ENCODE data around the gene GPR151. TPM values are rescaled to one million over a fixed set of nuclear protein-coding genes. Genes with fewer than 3 reads are reported as not detected.
"Not testable (repeated sequence)": the region's sequence is repeated elsewhere in the genome, so short reads cannot be mapped to it uniquely, and the experiment has no call there.

Gene GPR151
- total RNA-seq (not detected), total RNA-seq (0 reads per million in 29 experiments)
- total RNA-seq (2013): not detected

DNA sequence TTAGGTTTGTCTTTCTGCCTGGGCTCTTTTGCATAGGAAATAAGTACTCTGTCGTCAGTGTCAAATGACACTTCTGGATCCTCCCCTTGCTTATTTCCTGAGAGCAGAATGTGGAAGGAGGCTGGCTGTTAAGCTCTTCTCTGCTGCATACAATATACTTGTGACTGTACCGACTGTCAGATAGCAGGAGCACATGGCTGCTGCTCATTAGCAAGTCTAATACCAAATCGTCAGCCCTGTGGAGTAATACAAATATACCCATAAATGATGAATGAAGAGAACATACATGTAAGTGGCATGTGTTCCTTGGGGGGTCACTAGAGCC lies at the start of gene GPR151:
GPR151 (minus strand) TSS at position 40 of the 325 bp plus-strand sequence. CDS start 77 bp downstream, outside the sequence.
- DNase-seq: no peak
- WGBS (ENCODE audit: insufficient coverage): 50% methylated on average over 1 of the region's 3 CpGs
- Mint-ChIP-seq H3K9me3 (no peaks in the 10 kb centered on the region), H3K4me3 (no peak within 1 kb of the TSS), H3K36me3 (peaks cover 5% of the 10 kb centered on the region), H3K27me3 (peaks cover 0 to 8% of the 10 kb centered on the region in 2 donors), H3K4me1 (no peaks in the 10 kb centered on the region), H3K27ac (no peak within 1 kb of the TSS)
- Histone ChIP-seq H3K27ac (ENCODE audit: low read length) (no peak within 1 kb of the TSS), H3K27me3 (replicated peaks in 1 of 2; ENCODE audit: control insufficient read depth in 2 of 2, extremely low read depth in 1 of 2, insufficient read depth in 2 of 2, low read length in 1 of 2) (no peaks in the 10 kb centered on the region), H3K36me3 (ENCODE audit: control insufficient read depth in 2 of 2, extremely low read depth in 1 of 2, insufficient read depth in 1 of 2, low read length in 1 of 2) (peaks cover 0 to 5% of the 10 kb centered on the region in 2 donors), H3K4me3 (ENCODE audit: control insufficient read depth in 1 of 2, extremely low read depth in 1 of 2, low read length in 1 of 2) (no peak within 1 kb of the TSS), H3K9me3 (no peaks in the 10 kb centered on the region), H3K4me1 (ENCODE audit: control insufficient read depth in 1 of 2, extremely low read depth in 1 of 2, insufficient read depth in 2 of 2, low read length in 2 of 2) (peaks cover 0 to 4% of the 10 kb centered on the region in 2 experiments)
- ChIA-PET CTCF (no interaction called here), POLR2A (interaction anchor here in 1 of 2 donors (0.6 kb wide), 1 partner anchor 72 kb away, joined by 4 read pairs; no protein-coding TSS in a partner anchor)
- no peak for ATAC-seq (replicated peaks in 1 of 4)

DNA sequence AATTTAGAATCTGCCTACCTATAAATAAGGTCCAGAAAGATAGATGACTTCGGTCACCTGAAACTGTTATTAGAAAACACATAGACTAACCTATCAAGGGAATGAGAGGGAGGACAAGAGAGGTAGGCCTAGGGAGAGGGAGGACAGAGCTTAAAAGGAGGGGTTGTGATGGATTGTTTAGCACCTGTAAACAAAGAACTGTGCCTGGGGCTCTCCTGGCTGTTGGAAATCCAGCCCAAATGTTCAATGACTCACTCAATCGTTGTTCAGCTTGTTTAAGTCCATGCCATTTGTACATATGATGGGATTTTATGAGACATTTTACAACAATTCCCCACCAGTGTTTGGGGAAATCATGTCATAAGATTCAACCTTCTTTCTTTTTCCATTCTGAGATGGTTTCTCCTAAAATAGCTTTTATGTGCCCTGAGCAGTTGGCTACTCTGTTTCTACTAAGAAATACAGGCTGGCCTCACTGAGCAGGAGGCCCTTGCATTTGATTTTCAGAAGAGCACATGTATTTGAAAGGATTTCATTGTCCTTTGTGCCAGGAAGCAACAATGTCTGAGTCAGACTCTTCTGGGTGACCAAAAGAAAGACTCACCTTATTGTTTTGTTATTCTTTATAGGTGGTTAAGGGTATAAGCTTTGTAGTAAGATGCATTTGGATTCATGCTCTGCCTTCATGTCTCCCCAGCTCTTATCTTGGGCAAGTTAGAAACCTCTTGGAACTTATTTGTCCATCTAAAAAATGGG lies 48.2 kb upstream of the GPR151 start:
- peaks cover 4 to 6% of the 10 kb centered on the region in 2 donors for H3K27me3 Mint-ChIP-seq
- WGBS (ENCODE audit: insufficient coverage): no CpG with 5 or more reads among the region's 2 CpGs
- no peaks in the 10 kb centered on the region for H3K36me3 Mint-ChIP-seq
- no peak for DNase-seq
- no peaks in the 10 kb centered on the region for H3K9me3 Mint-ChIP-seq
- Histone ChIP-seq H3K27me3 (replicated peaks in 1 of 2; ENCODE audit: control insufficient read depth in 2 of 2, extremely low read depth in 1 of 2, insufficient read depth in 2 of 2, low read length in 1 of 2) (peaks cover 0 to 2% of the 10 kb centered on the region in 2 experiments), H3K36me3 (ENCODE audit: control insufficient read depth in 2 of 2, extremely low read depth in 1 of 2, insufficient read depth in 1 of 2, low read length in 1 of 2) (no peaks in the 10 kb centered on the region), H3K9me3 (no peaks in the 10 kb centered on the region), H3K4me1 (ENCODE audit: control insufficient read depth in 1 of 2, extremely low read depth in 1 of 2, insufficient read depth in 2 of 2, low read length in 2 of 2) (no peaks in the 10 kb centered on the region), H3K27ac (ENCODE audit: low read length) (no peak overlapping the region), H3K4me3 (ENCODE audit: control insufficient read depth in 1 of 2, extremely low read depth in 1 of 2, low read length in 1 of 2) (no peak overlapping the region)
- peaks cover 0 to 5% (median 5%) of the 10 kb centered on the region in 3 donors for H3K4me1 Mint-ChIP-seq
- H3K27ac Mint-ChIP-seq: no peak overlapping the region
- CTCF ChIA-PET: interaction anchor here (0.6 to 1.3 kb wide), 2 partner anchors 181 to 401 kb away, joined by 5 to 6 read pairs; no protein-coding TSS in a partner anchor
- no peak overlapping the region for H3K4me3 Mint-ChIP-seq
- POLR2A ChIA-PET: no interaction called here
- ATAC-seq (replicated peaks in 1 of 4): no peak

DNA sequence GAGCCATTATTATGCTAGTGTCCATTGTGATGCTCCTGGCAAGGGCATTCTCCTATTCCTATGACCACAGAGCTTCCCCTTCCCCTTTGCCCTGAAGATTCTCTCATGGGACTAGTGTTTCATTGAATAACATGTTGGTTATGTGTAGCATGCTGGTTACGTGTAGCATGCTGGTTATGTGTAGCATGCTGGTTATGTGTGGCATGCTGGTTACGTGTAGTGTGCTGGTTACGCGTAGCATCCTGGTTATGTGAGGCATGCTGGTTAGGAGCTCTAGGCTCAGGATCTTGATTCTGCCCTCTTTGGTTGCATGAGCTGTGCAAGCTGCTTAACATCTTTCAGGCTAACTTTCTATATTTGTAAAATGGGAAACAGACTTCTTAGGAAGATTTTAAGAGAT lies 46.5 kb upstream of the GPR151 start:
- no peaks in the 10 kb centered on the region for H3K36me3 Mint-ChIP-seq
- peaks cover 4 to 8% of the 10 kb centered on the region in 2 donors for H3K27me3 Mint-ChIP-seq
- Histone ChIP-seq H3K27ac (ENCODE audit: low read length) (no peak overlapping the region), H3K9me3 (no peaks in the 10 kb centered on the region), H3K27me3 (replicated peaks in 1 of 2; ENCODE audit: control insufficient read depth in 2 of 2, extremely low read depth in 1 of 2, insufficient read depth in 2 of 2, low read length in 1 of 2) (peaks cover 0 to 2% of the 10 kb centered on the region in 2 experiments), H3K4me3 (ENCODE audit: control insufficient read depth in 1 of 2, extremely low read depth in 1 of 2, low read length in 1 of 2) (no peak overlapping the region), H3K36me3 (ENCODE audit: control insufficient read depth in 2 of 2, extremely low read depth in 1 of 2, insufficient read depth in 1 of 2, low read length in 1 of 2) (no peaks in the 10 kb centered on the region), H3K4me1 (ENCODE audit: control insufficient read depth in 1 of 2, extremely low read depth in 1 of 2, insufficient read depth in 2 of 2, low read length in 2 of 2) (no peaks in the 10 kb centered on the region)
- ATAC-seq (replicated peaks in 1 of 4): no peak
- H3K27ac Mint-ChIP-seq: no peak overlapping the region
- peaks cover 0 to 5% (median 5%) of the 10 kb centered on the region in 3 donors for H3K4me1 Mint-ChIP-seq
- POLR2A ChIA-PET: no interaction called here
- 83% methylated on average over 2 of the region's 4 CpGs for WGBS (ENCODE audit: insufficient coverage)
- CTCF ChIA-PET: no interaction called here
- no peak overlapping the region for H3K4me3 Mint-ChIP-seq
- no peak for DNase-seq
- no peaks in the 10 kb centered on the region for H3K9me3 Mint-ChIP-seq

DNA sequence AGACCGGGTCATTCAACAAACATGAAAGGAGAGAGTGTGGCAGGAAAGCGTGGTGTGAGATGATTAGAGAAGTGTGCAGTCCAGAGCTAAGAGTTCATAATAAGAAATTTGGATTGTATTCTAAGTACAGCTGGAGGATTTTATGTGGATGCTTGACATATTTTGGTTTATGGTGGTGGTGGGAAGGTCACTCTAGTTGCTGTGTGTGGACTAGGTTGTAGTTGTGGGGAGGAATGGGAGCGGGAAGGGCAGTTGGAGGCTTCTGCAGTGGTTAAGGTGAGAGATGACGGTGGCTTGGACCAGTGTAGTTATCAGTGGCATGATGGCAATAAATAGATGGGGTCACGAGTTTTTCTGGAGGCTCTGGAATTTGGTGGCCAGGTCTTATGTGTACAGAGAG lies 45.7 kb upstream of the GPR151 start:
- Histone ChIP-seq H3K36me3 (ENCODE audit: control insufficient read depth in 2 of 2, extremely low read depth in 1 of 2, insufficient read depth in 1 of 2, low read length in 1 of 2) (no peaks in the 10 kb centered on the region), H3K9me3 (no peaks in the 10 kb centered on the region), H3K27me3 (replicated peaks in 1 of 2; ENCODE audit: control insufficient read depth in 2 of 2, extremely low read depth in 1 of 2, insufficient read depth in 2 of 2, low read length in 1 of 2) (peaks cover 0 to 9% of the 10 kb centered on the region in 2 experiments), H3K27ac (ENCODE audit: low read length) (no peak overlapping the region), H3K4me1 (ENCODE audit: control insufficient read depth in 1 of 2, extremely low read depth in 1 of 2, insufficient read depth in 2 of 2, low read length in 2 of 2) (no peaks in the 10 kb centered on the region), H3K4me3 (ENCODE audit: control insufficient read depth in 1 of 2, extremely low read depth in 1 of 2, low read length in 1 of 2) (no peak overlapping the region)
- peaks cover 0 to 5% (median 5%) of the 10 kb centered on the region in 3 donors for H3K4me1 Mint-ChIP-seq
- no peak for ATAC-seq (replicated peaks in 1 of 4)
- no peak for DNase-seq
- WGBS (ENCODE audit: insufficient coverage): 80% methylated on average over 5 of the region's 5 CpGs
- no peaks in the 10 kb centered on the region for H3K9me3 Mint-ChIP-seq
- H3K27ac Mint-ChIP-seq: no peak overlapping the region
- H3K27me3 Mint-ChIP-seq: peaks cover 4 to 10% of the 10 kb centered on the region in 2 donors
- CTCF ChIA-PET: no interaction called here
- no peak overlapping the region for H3K4me3 Mint-ChIP-seq
- no peaks in the 10 kb centered on the region for H3K36me3 Mint-ChIP-seq
- POLR2A ChIA-PET: no interaction called here

DNA sequence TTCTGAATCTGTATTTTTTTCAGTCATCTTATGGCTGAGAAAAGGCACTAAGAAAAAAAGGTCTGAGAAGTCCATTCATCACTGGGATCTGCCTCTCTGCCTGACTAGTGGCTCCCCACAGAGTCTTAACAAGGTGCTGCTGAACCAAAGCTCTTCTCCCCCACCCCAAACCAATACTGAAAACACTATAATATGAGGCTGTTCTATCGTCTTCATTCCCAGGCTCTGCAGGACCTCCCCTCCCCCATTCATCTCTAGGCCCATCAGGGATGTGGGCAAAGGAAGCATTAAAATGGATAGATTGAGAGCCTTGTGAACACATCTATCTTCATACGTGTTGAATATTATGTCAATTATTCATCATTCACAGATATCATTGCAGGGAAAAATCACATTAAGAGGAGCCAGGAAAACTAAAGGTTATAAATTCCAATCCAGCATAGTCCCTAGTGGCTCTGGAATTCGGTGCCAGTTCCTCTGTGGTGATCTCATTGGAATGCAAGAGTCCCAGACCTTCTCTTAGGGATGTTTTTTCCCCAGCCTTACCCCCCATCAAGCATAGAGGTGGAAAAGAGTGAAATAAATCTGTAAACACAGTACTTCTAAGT lies 44.3 kb upstream of the GPR151 start:
- no peaks in the 10 kb centered on the region for H3K4me1 ChIP-seq (ENCODE audit: control insufficient read depth in 1 of 2, extremely low read depth in 1 of 2, insufficient read depth in 2 of 2, low read length in 2 of 2)
- no peaks in the 10 kb centered on the region for H3K36me3 ChIP-seq (ENCODE audit: control insufficient read depth in 2 of 2, extremely low read depth in 1 of 2, insufficient read depth in 1 of 2, low read length in 1 of 2)
- peaks cover 0 to 9% of the 10 kb centered on the region in 2 experiments for H3K27me3 ChIP-seq (replicated peaks in 1 of 2; ENCODE audit: control insufficient read depth in 2 of 2, extremely low read depth in 1 of 2, insufficient read depth in 2 of 2, low read length in 1 of 2)
- POLR2A ChIA-PET: no interaction called here
- no peak overlapping the region for H3K27ac Mint-ChIP-seq
- peaks cover 4 to 12% of the 10 kb centered on the region in 2 donors for H3K27me3 Mint-ChIP-seq
- CTCF ChIA-PET: no interaction called here
- DNase-seq: no peak
- H3K9me3 Mint-ChIP-seq: no peaks in the 10 kb centered on the region
- H3K4me3 Mint-ChIP-seq: no peak overlapping the region
- H3K4me1 Mint-ChIP-seq: no peaks in the 10 kb centered on the region
- no CpG with 5 or more reads among the region's 3 CpGs for WGBS (ENCODE audit: insufficient coverage)
- no peak for ATAC-seq (replicated peaks in 1 of 4)
- no peak overlapping the region for H3K27ac ChIP-seq (ENCODE audit: low read length)
- no peak overlapping the region for H3K4me3 ChIP-seq (ENCODE audit: control insufficient read depth in 1 of 2, extremely low read depth in 1 of 2, low read length in 1 of 2)
- H3K9me3 ChIP-seq: no peaks in the 10 kb centered on the region
- H3K36me3 Mint-ChIP-seq: no peaks in the 10 kb centered on the region

DNA sequence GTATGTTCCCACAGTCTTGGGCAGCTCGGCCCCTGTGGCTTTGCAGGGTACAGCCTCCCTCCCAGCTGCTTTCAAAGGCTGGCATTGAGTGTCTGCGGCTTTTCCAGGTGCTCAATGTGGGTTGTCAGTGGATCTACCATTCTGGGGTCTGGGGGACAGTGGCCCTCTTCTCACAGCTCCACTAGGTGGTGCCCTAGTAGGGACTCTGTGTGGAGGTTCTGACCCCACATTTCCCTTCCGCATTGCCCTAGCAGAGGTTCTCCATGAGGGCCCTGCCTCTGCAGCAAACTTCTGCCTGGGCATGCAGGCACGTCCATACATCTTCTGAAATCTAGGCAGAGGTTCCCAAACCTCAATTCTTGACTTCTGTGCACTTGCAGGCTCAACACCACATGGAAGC lies 40.9 kb upstream of the GPR151 start:
- H3K9me3 Mint-ChIP-seq; H3K36me3 Mint-ChIP-seq; H3K27ac ChIP-seq (ENCODE audit: low read length); H3K36me3 ChIP-seq (ENCODE audit: control insufficient read depth in 2 of 2, extremely low read depth in 1 of 2, insufficient read depth in 1 of 2, low read length in 1 of 2); H3K4me3 Mint-ChIP-seq; CTCF ChIA-PET; DNase-seq; H3K27me3 ChIP-seq (replicated peaks in 1 of 2; ENCODE audit: control insufficient read depth in 2 of 2, extremely low read depth in 1 of 2, insufficient read depth in 2 of 2, low read length in 1 of 2); H3K27ac Mint-ChIP-seq; POLR2A ChIA-PET; H3K4me1 Mint-ChIP-seq; H3K4me1 ChIP-seq (ENCODE audit: control insufficient read depth in 1 of 2, extremely low read depth in 1 of 2, insufficient read depth in 2 of 2, low read length in 2 of 2); H3K9me3 ChIP-seq; H3K4me3 ChIP-seq (ENCODE audit: control insufficient read depth in 1 of 2, extremely low read depth in 1 of 2, low read length in 1 of 2); ATAC-seq (replicated peaks in 1 of 4): not testable (repeated sequence)
- peaks cover 0 to 17% of the 10 kb centered on the region in 2 donors for H3K27me3 Mint-ChIP-seq
- 56% methylated on average over 2 of the region's 4 CpGs for WGBS (ENCODE audit: insufficient coverage)

All from T-cell (primary cell).